ENCODE data around the gene DVL3.

DVL3 gene

GRCh38 chr3:184176377-184177330 lies 21.5 kb downstream of the DVL3 start:
- Histone ChIP-seq H3K9me3 (ENCODE audit: control insufficient read depth, insufficient read depth, low read length) (no peaks in the 10 kb centered on the region), H3K36me3 (ENCODE audit: control insufficient read depth, insufficient read depth, low read length) (peaks cover 52% of the 10 kb centered on the region), H3K27me3 (ENCODE audit: control insufficient read depth, insufficient read depth, low read length) (no peaks in the 10 kb centered on the region), H3K4me3 (ENCODE audit: low read depth, low read length) (peak overlapping the region; percentile 88), H3K4me1 (ENCODE audit: control insufficient read depth, insufficient read depth, low read length) (peaks cover 15% of the 10 kb centered on the region), H3K9ac (ENCODE audit: low read depth, low read length) (peak overlapping the region; percentile 89), H3K27ac (ENCODE audit: low read depth, low read length) (peak overlapping the region; percentile 97)

GRCh38 chr3:184177331-184177731 lies 22.2 kb downstream of the DVL3 start:
- Histone ChIP-seq H3K4me3 (ENCODE audit: low read depth, low read length) (peak overlapping the region; percentile 88; the same call in 1 of the 2 replicates), H3K36me3 (ENCODE audit: control insufficient read depth, insufficient read depth, low read length) (peaks cover 55% of the 10 kb centered on the region), H3K9ac (ENCODE audit: low read depth, low read length) (0 out of 2 replicates have a peak overlapping the region, but pooled peaks have one; percentile 48), H3K9me3 (ENCODE audit: control insufficient read depth, insufficient read depth, low read length) (no peaks in the 10 kb centered on the region), H3K27ac (ENCODE audit: low read depth, low read length) (peak overlapping the region; percentile 97), H3K4me1 (ENCODE audit: control insufficient read depth, insufficient read depth, low read length) (peaks cover 15% of the 10 kb centered on the region), H3K27me3 (ENCODE audit: control insufficient read depth, insufficient read depth, low read length) (no peaks in the 10 kb centered on the region)

- Histone ChIP-seq H3K9me3 (ENCODE audit: control insufficient read depth, insufficient read depth, low read length) (no peaks in the 10 kb centered on the region), H3K27me3 (ENCODE audit: control insufficient read depth, insufficient read depth, low read length) (no peaks in the 10 kb centered on the region), H3K36me3 (ENCODE audit: control insufficient read depth, insufficient read depth, low read length) (peaks cover 60% of the 10 kb centered on the region), H3K4me3 (ENCODE audit: low read depth, low read length) (no peak overlapping the region), H3K9ac (ENCODE audit: low read depth, low read length) (no peak overlapping the region), H3K27ac (ENCODE audit: low read depth, low read length) (peak overlapping the region; percentile 97), H3K4me1 (ENCODE audit: control insufficient read depth, insufficient read depth, low read length) (peaks cover 15% of the 10 kb centered on the region)
Measured at GRCh38 chr3:184177767-184178306, 22.7 kb downstream of the DVL3 start.

DNA sequence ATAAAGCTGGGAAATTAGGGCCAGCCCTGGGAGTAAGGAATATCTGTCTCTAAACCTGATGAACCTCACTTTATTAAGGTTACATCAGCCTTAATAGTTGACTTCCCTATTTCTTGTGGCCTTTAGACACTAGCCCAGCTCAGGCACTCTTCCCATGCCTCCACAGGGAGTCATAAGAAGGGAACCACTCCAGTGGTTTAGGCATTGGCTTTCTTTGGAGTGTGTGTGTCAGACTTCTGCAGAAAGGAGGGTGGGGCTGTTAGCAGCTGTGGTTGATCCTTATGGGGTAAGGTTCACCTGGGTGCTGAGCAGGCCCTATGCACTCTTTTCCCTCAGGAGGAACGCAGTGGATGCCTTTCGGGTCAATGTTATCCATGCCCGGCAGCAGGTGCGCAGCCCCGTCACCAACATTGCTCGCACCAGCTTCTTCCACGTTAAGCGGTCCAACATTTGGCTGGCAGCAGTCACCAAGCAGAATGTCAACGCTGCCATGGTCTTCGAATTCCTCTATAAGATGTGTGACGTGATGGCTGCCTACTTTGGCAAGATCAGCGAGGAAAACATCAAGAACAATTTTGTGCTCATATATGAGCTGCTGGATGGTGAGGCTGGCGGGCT lies 23.5 kb downstream of the DVL3 start:
- H3K9ac ChIP-seq (ENCODE audit: low read depth, low read length) = no peak overlapping the region
- H3K27me3 ChIP-seq (ENCODE audit: control insufficient read depth, insufficient read depth, low read length) = no peaks in the 10 kb centered on the region
- peaks cover 68% of the 10 kb centered on the region for H3K36me3 ChIP-seq (ENCODE audit: control insufficient read depth, insufficient read depth, low read length)

DNA sequence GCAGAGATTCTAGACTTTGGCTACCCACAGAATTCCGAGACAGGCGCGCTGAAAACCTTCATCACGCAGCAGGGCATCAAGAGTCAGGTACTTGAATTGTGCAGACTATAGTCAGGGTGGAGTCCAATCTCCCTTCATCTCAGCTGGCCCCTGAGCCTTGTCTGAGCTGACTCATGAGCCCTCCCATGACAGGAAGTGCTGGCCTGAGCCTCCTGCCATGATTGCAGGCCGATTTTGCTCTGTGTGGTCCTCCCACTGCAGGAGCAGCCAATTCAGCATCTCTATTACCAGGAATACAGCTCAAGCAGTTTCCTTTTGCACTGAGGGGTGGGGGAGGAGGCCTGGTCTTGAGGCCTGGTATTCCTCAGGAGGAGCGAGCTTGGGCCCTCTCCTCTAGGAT lies 25.0 kb downstream of the DVL3 start:
- peaks cover 79% of the 10 kb centered on the region for H3K36me3 ChIP-seq (ENCODE audit: control insufficient read depth, insufficient read depth, low read length)
- no peak overlapping the region for H3K4me3 ChIP-seq (ENCODE audit: low read depth, low read length)
- H3K27me3 ChIP-seq (ENCODE audit: control insufficient read depth, insufficient read depth, low read length) = no peaks in the 10 kb centered on the region
- no peak overlapping the region for H3K9ac ChIP-seq (ENCODE audit: low read depth, low read length)
- H3K9me3 ChIP-seq (ENCODE audit: control insufficient read depth, insufficient read depth, low read length) = no peaks in the 10 kb centered on the region
- H3K4me1 ChIP-seq (ENCODE audit: control insufficient read depth, insufficient read depth, low read length) = peaks cover 21% of the 10 kb centered on the region
- H3K27ac ChIP-seq (ENCODE audit: low read depth, low read length) = no peak overlapping the region

More for the DNA sequence above, 23.5 kb downstream of the DVL3 start:
- Histone ChIP-seq H3K4me3 (ENCODE audit: low read depth, low read length) (no peak overlapping the region), H3K9me3 (ENCODE audit: control insufficient read depth, insufficient read depth, low read length) (no peaks in the 10 kb centered on the region), H3K27ac (ENCODE audit: low read depth, low read length) (no peak overlapping the region), H3K4me1 (ENCODE audit: control insufficient read depth, insufficient read depth, low read length) (peaks cover 15% of the 10 kb centered on the region)

DNA sequence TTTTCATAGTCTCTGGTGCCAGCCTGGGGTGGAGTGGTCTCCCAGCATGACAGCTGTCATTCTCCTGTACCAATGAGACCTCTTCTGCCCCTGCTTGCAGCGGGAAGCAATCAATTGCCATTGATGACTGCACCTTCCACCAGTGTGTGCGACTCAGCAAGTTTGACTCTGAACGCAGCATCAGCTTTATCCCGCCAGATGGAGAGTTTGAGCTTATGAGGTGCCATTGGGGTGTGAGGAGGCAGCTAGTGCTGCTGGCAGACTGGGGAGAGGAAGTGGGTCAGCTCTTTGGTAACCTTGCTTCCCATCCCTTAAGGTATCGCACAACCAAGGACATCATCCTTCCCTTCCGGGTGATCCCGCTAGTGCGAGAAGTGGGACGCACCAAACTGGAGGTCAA lies 26.4 kb downstream of the DVL3 start:
- H3K9me3 ChIP-seq (ENCODE audit: control insufficient read depth, insufficient read depth, low read length) = no peaks in the 10 kb centered on the region
- H3K4me1 ChIP-seq (ENCODE audit: control insufficient read depth, insufficient read depth, low read length) = peaks cover 23% of the 10 kb centered on the region
- peaks cover 79% of the 10 kb centered on the region for H3K36me3 ChIP-seq (ENCODE audit: control insufficient read depth, insufficient read depth, low read length)
- H3K9ac ChIP-seq (ENCODE audit: low read depth, low read length) = no peak overlapping the region
- H3K27me3 ChIP-seq (ENCODE audit: control insufficient read depth, insufficient read depth, low read length) = no peaks in the 10 kb centered on the region
- H3K27ac ChIP-seq (ENCODE audit: low read depth, low read length) = no peak overlapping the region
- no peak overlapping the region for H3K4me3 ChIP-seq (ENCODE audit: low read depth, low read length)

DNA sequence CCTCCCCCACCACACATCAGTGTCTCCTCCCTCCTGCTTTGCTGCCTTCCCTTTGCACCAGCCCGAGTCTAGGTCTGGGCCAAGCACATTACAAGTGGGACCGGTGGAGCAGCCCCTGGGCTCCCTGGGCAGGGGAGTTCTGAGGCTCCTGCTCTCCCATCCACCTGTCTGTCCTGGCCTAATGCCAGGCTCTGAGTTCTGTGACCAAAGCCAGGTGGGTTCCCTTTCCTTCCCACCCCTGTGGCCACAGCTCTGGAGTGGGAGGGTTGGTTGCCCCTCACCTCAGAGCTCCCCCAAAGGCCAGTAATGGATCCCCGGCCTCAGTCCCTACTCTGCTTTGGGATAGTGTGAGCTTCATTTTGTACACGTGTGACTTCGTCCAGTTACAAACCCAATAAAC lies 28.5 kb downstream of the DVL3 start:
- Histone ChIP-seq H3K27ac (ENCODE audit: low read depth, low read length) (no peak overlapping the region), H3K36me3 (ENCODE audit: control insufficient read depth, insufficient read depth, low read length) (peaks cover 78% of the 10 kb centered on the region), H3K9ac (ENCODE audit: low read depth, low read length) (no peak overlapping the region)

GRCh38 chr3:184184546-184185230 lies 29.5 kb downstream of the DVL3 start:
- peak overlapping the region; percentile 99 for H3K27ac ChIP-seq (ENCODE audit: low read depth, low read length)
- H3K9me3 ChIP-seq (ENCODE audit: control insufficient read depth, insufficient read depth, low read length) = no peaks in the 10 kb centered on the region
- no peaks in the 10 kb centered on the region for H3K27me3 ChIP-seq (ENCODE audit: control insufficient read depth, insufficient read depth, low read length)
- H3K4me1 ChIP-seq (ENCODE audit: control insufficient read depth, insufficient read depth, low read length) = peaks cover 16% of the 10 kb centered on the region
- H3K9ac ChIP-seq (ENCODE audit: low read depth, low read length) = peak overlapping the region; percentile 58
- H3K36me3 ChIP-seq (ENCODE audit: control insufficient read depth, insufficient read depth, low read length) = peaks cover 78% of the 10 kb centered on the region
- peak overlapping the region; percentile 53 for H3K4me3 ChIP-seq (ENCODE audit: low read depth, low read length)

More for the DNA sequence above, 28.5 kb downstream of the DVL3 start:
- H3K4me1 ChIP-seq (ENCODE audit: control insufficient read depth, insufficient read depth, low read length) = peaks cover 16% of the 10 kb centered on the region
- no peaks in the 10 kb centered on the region for H3K9me3 ChIP-seq (ENCODE audit: control insufficient read depth, insufficient read depth, low read length)
- H3K4me3 ChIP-seq (ENCODE audit: low read depth, low read length) = no peak overlapping the region
- no peaks in the 10 kb centered on the region for H3K27me3 ChIP-seq (ENCODE audit: control insufficient read depth, insufficient read depth, low read length)

DNA sequence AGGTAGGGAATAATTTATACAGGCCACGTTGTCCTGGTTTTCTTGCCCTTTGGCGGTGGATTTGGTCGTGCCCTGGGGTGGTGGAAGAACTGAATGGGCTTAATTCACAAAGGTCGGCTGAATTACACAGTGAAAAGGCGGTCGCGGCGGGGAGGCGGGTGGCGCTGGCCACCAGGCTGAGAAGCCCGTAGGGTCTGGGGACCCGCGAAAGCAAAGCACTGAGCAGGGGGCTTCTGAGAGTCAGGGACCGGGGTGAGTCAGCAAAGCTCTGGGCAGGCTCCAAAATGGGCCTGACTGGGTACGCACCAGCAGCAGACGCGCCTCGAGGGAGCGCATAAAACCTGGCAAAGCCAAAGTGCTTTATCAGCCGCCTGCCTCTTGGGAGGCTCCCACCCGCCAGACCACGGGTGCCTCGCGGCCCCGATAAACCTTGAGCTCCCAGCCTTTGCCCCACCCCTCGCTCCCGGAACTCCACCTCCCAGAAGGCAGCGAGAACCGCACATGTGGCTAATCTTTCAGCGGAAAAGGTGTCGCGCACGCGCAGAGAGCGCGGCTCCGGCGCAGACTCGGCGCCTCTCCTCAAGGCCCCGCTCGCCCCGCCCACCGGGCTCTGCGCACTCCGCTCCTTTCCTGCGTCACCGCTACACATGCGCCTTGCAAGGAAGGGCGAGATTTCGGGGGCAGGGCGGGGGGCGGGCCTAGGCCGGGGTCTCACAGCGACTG lies 30.4 kb downstream of the DVL3 start:
- H3K4me3 ChIP-seq (ENCODE audit: low read depth, low read length) = peak overlapping the region; percentile 90
- H3K36me3 ChIP-seq (ENCODE audit: control insufficient read depth, insufficient read depth, low read length) = peaks cover 78% of the 10 kb centered on the region
- H3K9me3 ChIP-seq (ENCODE audit: control insufficient read depth, insufficient read depth, low read length) = no peaks in the 10 kb centered on the region

DNA sequence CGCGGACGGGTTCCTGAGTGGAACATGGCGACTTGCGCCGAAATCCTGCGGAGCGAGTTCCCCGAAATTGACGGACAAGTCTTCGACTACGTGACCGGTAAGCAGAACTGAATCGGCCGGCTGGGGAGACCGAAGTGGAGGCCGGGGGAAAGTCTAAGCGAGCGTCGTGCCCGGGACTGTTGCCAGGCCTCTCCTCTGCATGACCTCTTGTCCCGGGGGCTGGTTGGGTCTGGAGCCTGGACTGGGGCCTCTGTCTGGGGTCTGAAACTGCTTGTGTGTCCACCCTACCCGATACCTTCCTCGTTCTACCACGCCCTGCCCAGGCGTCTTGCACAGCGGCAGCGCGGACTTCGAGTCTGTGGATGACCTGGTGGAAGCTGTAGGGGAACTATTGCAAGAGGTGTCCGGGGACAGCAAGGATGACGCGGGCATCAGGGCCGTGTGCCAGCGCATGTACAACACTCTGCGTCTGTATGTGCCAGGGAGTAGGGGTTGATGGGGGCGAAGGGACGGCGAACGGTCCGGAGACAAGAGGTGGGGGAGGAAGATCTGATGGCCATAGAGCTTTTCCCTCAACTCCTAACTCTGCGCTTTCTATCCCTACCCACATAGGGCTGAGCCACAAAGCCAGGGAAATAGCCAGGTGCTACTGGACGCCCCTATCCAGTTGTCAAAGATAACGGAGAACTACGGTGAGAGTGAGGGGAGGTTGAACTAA lies 31.2 kb downstream of the DVL3 start, which contains the start of gene ABCF3:
TSS of gene ABCF3 (plus strand) at position 16 of the 718 bp plus-strand sequence. CDS start at position 25, 9 bp downstream.
- no peaks in the 10 kb centered on the region for H3K27me3 ChIP-seq (ENCODE audit: control insufficient read depth, insufficient read depth, low read length)
- H3K4me3 ChIP-seq (ENCODE audit: low read depth, low read length) = peak within 1 kb of the TSS; percentile 90
- H3K9me3 ChIP-seq (ENCODE audit: control insufficient read depth, insufficient read depth, low read length) = no peaks in the 10 kb centered on the region
- H3K4me1 ChIP-seq (ENCODE audit: control insufficient read depth, insufficient read depth, low read length) = peaks cover 16% of the 10 kb centered on the region
- H3K9ac ChIP-seq (ENCODE audit: low read depth, low read length) = peak within 1 kb of the TSS; percentile 68
- peaks cover 78% of the 10 kb centered on the region for H3K36me3 ChIP-seq (ENCODE audit: control insufficient read depth, insufficient read depth, low read length)
- H3K27ac ChIP-seq (ENCODE audit: low read depth, low read length) = peak within 1 kb of the TSS; percentile 99

More for the DNA sequence above, 30.4 kb downstream of the DVL3 start:
- H3K4me1 ChIP-seq (ENCODE audit: control insufficient read depth, insufficient read depth, low read length) = peaks cover 16% of the 10 kb centered on the region
- peak overlapping the region; percentile 68 for H3K9ac ChIP-seq (ENCODE audit: low read depth, low read length)
- H3K27ac ChIP-seq (ENCODE audit: low read depth, low read length) = peak overlapping the region; percentile 99
- H3K27me3 ChIP-seq (ENCODE audit: control insufficient read depth, insufficient read depth, low read length) = no peaks in the 10 kb centered on the region
